HG03565 (cell line): ENCODE data around the gene VAC14.

Experiments
- ATAC-seq: cut with Tn5 transposase; IDR thresholded peaks from one replicate; pipeline ENCODE4 v1.9.1; 2021; ENCODE audit warnings: mild to moderate bottlenecking, moderate library complexity; ENCODE audit not compliant: unreplicated experiment

The VAC14 gene

GRCh38 chr16:70765491-70765890 lies 35.5 kb downstream of the VAC14 start:
- no peak for ATAC-seq

- no peak for ATAC-seq
These were observed 36.3 kb downstream of the VAC14 start for GRCh38 chr16:70764632-70765031.

GRCh38 chr16:70760221-70760620 lies 40.7 kb downstream of the VAC14 start:
- ATAC-seq: no peak

- ATAC-seq: no peak
These were observed 41.3 kb downstream of the VAC14 start for GRCh38 chr16:70759666-70760065.

GRCh38 chr16:70758786-70759185 lies 42.2 kb downstream of the VAC14 start:
- ATAC-seq: no peak

- ATAC-seq: no peak
These were observed 43.8 kb downstream of the VAC14 start for GRCh38 chr16:70757183-70757582.

GRCh38 chr16:70756071-70756470 lies 44.9 kb downstream of the VAC14 start:
- ATAC-seq: no peak

GRCh38 chr16:70754851-70755600 lies 45.9 kb downstream of the VAC14 start:
- ATAC-seq: no peak

GRCh38 chr16:70754371-70754770 lies 46.6 kb downstream of the VAC14 start:
- no peak for ATAC-seq

GRCh38 chr16:70753694-70754325 lies 47.1 kb downstream of the VAC14 start:
- no peak for ATAC-seq

GRCh38 chr16:70753228-70753627 lies 47.7 kb downstream of the VAC14 start:
- no peak for ATAC-seq

- no peak for ATAC-seq
These were observed 48.5 kb downstream of the VAC14 start for GRCh38 chr16:70752426-70752825.

GRCh38 chr16:70751593-70751992 lies 49.4 kb downstream of the VAC14 start:
- ATAC-seq: no peak

GRCh38 chr16:70750893-70751467 lies 50.0 kb downstream of the VAC14 start:
- ATAC-seq: no peak

- no peak for ATAC-seq
These were observed 51.0 kb downstream of the VAC14 start for GRCh38 chr16:70749681-70750601.

- ATAC-seq: no peak
These were observed 51.8 kb downstream of the VAC14 start for GRCh38 chr16:70749006-70749678.

GRCh38 chr16:70747703-70748631 lies 53.0 kb downstream of the VAC14 start:
- ATAC-seq: no peak

GRCh38 chr16:70746708-70747424 lies 54.1 kb downstream of the VAC14 start:
- no peak for ATAC-seq
